ENCODE results near the gene TMEM8B. TPM values are rescaled to one million over a fixed set of nuclear protein-coding genes. Genes with fewer than 3 reads are reported as not detected.

TMEM8B gene
- total RNA-seq, 1 experiment from 2014 or later = 7.2 TPM

GRCh38 chr9:35832814-35833213 lies 3.8 kb downstream of the TMEM8B start:
- H3K9ac ChIP-seq (ENCODE audit: low read length) = no peak overlapping the region
- H4K20me1 ChIP-seq (ENCODE audit: insufficient read depth) = no peaks in the 10 kb centered on the region
- H3K36me3 ChIP-seq (ENCODE audit: control insufficient read depth in 1 of 2, insufficient read depth in 2 of 2, low read length in 2 of 2) = no peaks in the 10 kb centered on the region
- no TSS peak for BruUV-seq (replicated peaks)
- H3K27ac ChIP-seq (ENCODE audit: low read depth, low read length) = no peak overlapping the region
- intact Hi-C loops (cut with micrococcal nuclease) = no loop called here
- POLR2A ChIA-PET = no interaction called here
- TF ChIP-seq JUND (IDR thresholded peaks at IDR 0.05) (no peak), POLR2AphosphoS5 (IDR thresholded peaks at IDR 0.05; ENCODE audit: low read depth, low read length) (no peak), ZNF274 (IDR thresholded peaks at IDR 0.05; ENCODE audit: low read depth, low read length) (no peak), EZH2 (IDR thresholded peaks at IDR 0.05) (no peak), ZFX (IDR thresholded peaks at IDR 0.05) (no peak), TCF7L2 (IDR thresholded peaks at IDR 0.05; ENCODE audit: borderline replicate concordance, extremely low read depth, insufficient read depth, insufficient read length) (no peak), YY1 (IDR thresholded peaks at IDR 0.05; ENCODE audit: extremely low read depth, insufficient replicate concordance, low read depth, low read length) (no peak), POLR2A (IDR thresholded peaks at IDR 0.05; ENCODE audit: borderline replicate concordance, extremely low read depth, insufficient read depth, insufficient read length) (no peak), REST (IDR thresholded peaks at IDR 0.05; ENCODE audit: low read depth) (no peak), SRF (IDR thresholded peaks at IDR 0.05; ENCODE audit: low read depth) (no peak), RAD21 (IDR thresholded peaks at IDR 0.05; ENCODE audit: low read depth) (no peak), ATF3 (IDR thresholded peaks at IDR 0.05) (no peak), SIN3A (IDR thresholded peaks at IDR 0.05; ENCODE audit: low read depth) (no peak), SP1 (IDR thresholded peaks at IDR 0.05; ENCODE audit: low read depth) (no peak), CTCF (IDR thresholded peaks at IDR 0.05 in 2 of 3, conservative IDR thresholded peaks at IDR 0.05 in 1 of 3; ENCODE audit: borderline replicate concordance in 1 of 3, insufficient read depth in 1 of 3, low read depth in 2 of 3, low read length in 2 of 3) (no peak), ELF1 (IDR thresholded peaks at IDR 0.05; ENCODE audit: borderline replicate concordance, low read depth) (no peak), CEBPB (IDR thresholded peaks at IDR 0.05; ENCODE audit: low read depth) (no peak), CBX3 (IDR thresholded peaks at IDR 0.05; ENCODE audit: low read depth) (no peak)
- TF ChIP-seq, protein P1, sequence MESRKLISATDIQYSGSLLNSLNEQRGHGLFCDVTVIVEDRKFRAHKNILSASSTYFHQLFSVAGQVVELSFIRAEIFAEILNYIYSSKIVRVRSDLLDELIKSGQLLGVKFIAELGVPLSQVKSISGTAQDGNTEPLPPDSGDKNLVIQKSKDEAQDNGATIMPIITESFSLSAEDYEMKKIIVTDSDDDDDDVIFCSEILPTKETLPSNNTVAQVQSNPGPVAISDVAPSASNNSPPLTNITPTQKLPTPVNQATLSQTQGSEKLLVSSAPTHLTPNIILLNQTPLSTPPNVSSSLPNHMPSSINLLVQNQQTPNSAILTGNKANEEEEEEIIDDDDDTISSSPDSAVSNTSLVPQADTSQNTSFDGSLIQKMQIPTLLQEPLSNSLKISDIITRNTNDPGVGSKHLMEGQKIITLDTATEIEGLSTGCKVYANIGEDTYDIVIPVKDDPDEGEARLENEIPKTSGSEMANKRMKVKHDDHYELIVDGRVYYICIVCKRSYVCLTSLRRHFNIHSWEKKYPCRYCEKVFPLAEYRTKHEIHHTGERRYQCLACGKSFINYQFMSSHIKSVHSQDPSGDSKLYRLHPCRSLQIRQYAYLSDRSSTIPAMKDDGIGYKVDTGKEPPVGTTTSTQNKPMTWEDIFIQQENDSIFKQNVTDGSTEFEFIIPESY (IDR thresholded peaks at IDR 0.05; ENCODE audit: extremely low read depth, insufficient replicate concordance, low read length) = no peak
- H3K79me2 ChIP-seq (ENCODE audit: insufficient read depth, low read length) = no peaks in the 10 kb centered on the region
- CTCF ChIA-PET = no interaction called here
- H3K4me1 ChIP-seq (ENCODE audit: control insufficient read depth in 1 of 2, insufficient read depth in 2 of 2, low read length in 2 of 2) = peaks cover 3 to 25% of the 10 kb centered on the region in 2 experiments; a peak in 3 of 4 replicates
- DNase-seq (ENCODE audit: low read depth, low spot score) = no peak
- H3K9me2 ChIP-seq (ENCODE audit: insufficient read depth) = no peaks in the 10 kb centered on the region
- H2AFZ ChIP-seq (ENCODE audit: low read depth, low read length, poor library complexity, severe bottlenecking) = no peak overlapping the region
- RAD21 ChIA-PET (ENCODE audit: low non-redundant PET in 1 of 2, low total read pairs in 2 of 2, uncharacterized antibody in 2 of 2, unreplicated experiment in 2 of 2) = no interaction called here
- H3K27me3 ChIP-seq (ENCODE audit: insufficient read depth, low read length) = no peaks in the 10 kb centered on the region
- no peaks in the 10 kb centered on the region for H3K9me3 ChIP-seq (ENCODE audit: control insufficient read depth in 1 of 2, insufficient read depth in 1 of 2, low read depth in 1 of 2, low read length in 2 of 2)
- no peak overlapping the region for H3K4me3 ChIP-seq (replicated peaks in 1 of 2; ENCODE audit: low read depth in 1 of 2, low read length in 2 of 2)
- H3K4me2 ChIP-seq (ENCODE audit: low read length) = no peak overlapping the region
- no peak for ATAC-seq
